Uterus (tissue), 4 donors: Measurements from ENCODE around the gene LRRC72. TPM values are rescaled to one million over a fixed set of nuclear protein-coding genes. Genes with fewer than 3 reads are reported as not detected.

ENCODE experiments used
- total RNA-seq, 4 donors: library from RNA; depleted of rRNA in 3 of 4; stranded (reverse); fragments of >200 nt in 3 of 4; gene quantifications; one replicate each; pipeline versions ENCODE4 v1.1.0 to v1.2.4, GENCODE V29; 2014 to 2023
- donor health status: DM: yes; HTN: yes; CAD: no.

The LRRC72 gene
- total RNA-seq, 4 donors from 2014 or later: not detected

Other genes starting within 250 kb of the LRRC72 start
- 1 to 10 TPM in 3 of 4 donors, under 1 TPM in 1; 0.29 to 8.6 (median 3.5) TPM for gene CRPPA, start 105.3 kb upstream of the LRRC72 start, total RNA-seq
- 10 to 100 TPM in 1 of 4 donors, not detected in 3; 14.2 TPM for gene SOSTDC1, start 61.1 kb upstream of the LRRC72 start, total RNA-seq
- 10 to 100 TPM in 3 of 4 donors, 1 to 10 TPM in 1; 6.2 to 48.7 (median 17.2) TPM for gene ANKMY2, start 118.9 kb downstream of the LRRC72 start, total RNA-seq
- gene BZW2, start 119.4 kb downstream of the LRRC72 start, total RNA-seq: 10 to 100 TPM; 16.5 to 50.0 (median 32.4) TPM
- 10 to 100 TPM in 3 of 4 donors, 1 to 10 TPM in 1; 4.9 to 19.1 (median 13.2) TPM for gene TSPAN13, start 226.9 kb downstream of the LRRC72 start, total RNA-seq